Right lobe of liver (tissue), 6 donors: ENCODE measurements around the gene SNX21. TPM values are rescaled to one million over a fixed set of nuclear protein-coding genes. Genes with fewer than 3 reads are reported as not detected.

Experiments used
- ATAC-seq, 4 donors: fragments of 200-7000 bp; cut with Tn5 transposase; one replicate each; pipeline ENCODE4 v1.9.1; 2020; ENCODE audit warnings: mild to moderate bottlenecking in 4 of 4, moderate library complexity in 4 of 4
- DNase-seq, 3 donors: peaks; one replicate each; pipeline ENCODE4 v3.0.0-alpha.2; 2020
- H3K27ac ChIP-seq, 3 donors: fragments of 200-600 bp; one replicate each; pipeline ENCODE4 v1.8.0; 2022
- H3K27me3 ChIP-seq, 2 donors: fragments of 200-600 bp; one replicate each; pipeline ENCODE4 v1.8.0; 2022
- H3K36me3 ChIP-seq, 4 donors: fragments of 200-600 bp; sonication (generic) in 1 of 4; one replicate each; pipeline versions ENCODE4 v1.5.1 to v1.8.0; 2017 to 2022; ENCODE audit warnings: control low read depth in 1 of 4
- H3K4me1 ChIP-seq, 4 donors: fragments of 200-600 bp; sonication (generic) in 1 of 4; one replicate each; pipeline versions ENCODE4 v1.5.1 to v1.8.0; 2017 to 2022; ENCODE audit warnings: control low read depth in 1 of 4
- H3K4me3 ChIP-seq, 3 donors: fragments of 200-600 bp; one replicate each; pipeline ENCODE4 v1.8.0; 2022
- H3K9me3 ChIP-seq, 4 donors: fragments of 200-600 bp; sonication (generic) in 1 of 4; one replicate each; pipeline versions ENCODE4 v1.5.1 to v1.8.0; 2017 to 2022; ENCODE audit warnings: control low read depth in 1 of 4
- CTCF ChIP-seq, 4 donors: fragments of 200-600 bp in 3 of 4; fragments of 450-650 bp in 1 of 4; IDR thresholded peaks; one replicate each; pipeline versions ENCODE4 v1.5.1 to v1.8.0; 2016 to 2022; ENCODE audit warnings: antibody characterized with exemption in 4 of 4, mild to moderate bottlenecking in 2 of 4
- POLR2A ChIP-seq: fragments of 450-650 bp; IDR thresholded peaks from one replicate; pipeline ENCODE4 v1.6.1; 2017; ENCODE audit warnings: antibody characterized with exemption, mild to moderate bottlenecking
- WGBS: methylation state at CpG from one replicate; pipeline ENCODE4 v1.1.6; 2018; ENCODE audit warnings: low coverage, low lambda C conversion rate; ENCODE audit not compliant: insufficient coverage; ENCODE audit errors: missing lambda C conversion rate; 5-methylcytosine and 5-hydroxymethylcytosine counted together
- intact Hi-C, 2 donors: fragments of 100-400 bp; cut with DNase I; formaldehyde crosslinking; loops; one replicate each; pipeline versions ENCODE4 v1.11.2 to v1.14.1; 2022
- total RNA-seq, 6 experiments: library from RNA; depleted of rRNA in 2 of 6; stranded (reverse); fragments of >200 nt in 2 of 6; fragmentation: NEBNext Ultra II Directional in 3 of 6; extraction: Animal tissue kit (Norgen Biotek cat#: 25700) in 3 of 6; gene quantifications; one replicate each; pipeline versions ENCODE4 v1.1.0 to v1.2.4, GENCODE V29; 2016 to 2023
- donor health status: DM: no; HTN: yes; CAD: no.
- donor health status: DM: no; HTN: no; CAD: no.
- donor health status: DM: no; HTN: no; CAD: no.
- donor health status: DM: no; HTN: yes; CAD: no.
- donor health status: DM: no; HTN: yes; CAD: no.

Gene SNX21
- total RNA-seq, 6 experiments from 2014 or later = 3.4 to 21.8 (median 6.8) TPM

DNA sequence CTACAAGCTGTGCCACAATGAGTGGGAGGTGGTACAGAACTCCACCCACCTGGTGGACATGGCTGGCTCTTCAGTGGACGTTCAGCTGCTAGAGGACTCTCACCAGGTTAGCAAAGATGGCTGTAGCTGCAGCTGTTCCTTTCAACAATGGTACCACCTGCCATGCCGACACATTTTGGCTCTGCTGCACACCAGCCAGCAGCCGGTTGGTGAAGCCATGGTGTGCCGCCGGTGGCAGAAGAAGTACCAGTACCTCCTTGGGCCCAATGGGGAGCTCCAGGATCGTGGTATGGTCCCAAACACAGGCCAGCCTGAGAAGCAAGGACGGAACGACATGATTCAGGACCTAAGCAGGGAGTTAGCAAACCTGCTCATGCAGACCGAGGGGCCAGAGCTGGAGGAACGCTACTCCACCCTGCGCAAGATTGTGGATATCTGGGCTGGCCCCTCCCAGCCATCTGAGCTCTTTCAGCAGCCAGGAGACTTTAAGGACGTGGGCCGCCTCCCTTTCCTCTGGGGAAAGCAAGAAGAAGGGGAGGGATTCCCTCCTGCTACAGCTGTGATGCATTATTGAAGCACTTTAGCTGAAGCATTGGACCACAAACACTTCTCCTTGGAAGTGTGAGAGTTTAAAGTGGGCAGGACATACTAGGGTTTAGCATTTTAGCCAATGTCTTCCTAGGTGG is 44.6 kb downstream of the SNX21 start:
- DNase-seq = no peak
- H3K27me3 ChIP-seq = no peaks in the 10 kb centered on the region
- no peak overlapping the region for H3K4me3 ChIP-seq
- WGBS = no CpG with 5 or more reads among the region's 13 CpGs
- no peak for ATAC-seq
- H3K36me3 ChIP-seq = peaks cover 0 to 18% (median 0%) of the 10 kb centered on the region in 4 donors
- no peaks in the 10 kb centered on the region for H3K9me3 ChIP-seq
- no peak for TF ChIP-seq POLR2A
- TF ChIP-seq CTCF (IDR thresholded peaks at IDR 0.05) = no peak
- H3K27ac ChIP-seq = no peak overlapping the region
- H3K4me1 ChIP-seq = peaks cover 0 to 12% (median 4%) of the 10 kb centered on the region in 4 donors
- intact Hi-C loops = no loop called here

DNA sequence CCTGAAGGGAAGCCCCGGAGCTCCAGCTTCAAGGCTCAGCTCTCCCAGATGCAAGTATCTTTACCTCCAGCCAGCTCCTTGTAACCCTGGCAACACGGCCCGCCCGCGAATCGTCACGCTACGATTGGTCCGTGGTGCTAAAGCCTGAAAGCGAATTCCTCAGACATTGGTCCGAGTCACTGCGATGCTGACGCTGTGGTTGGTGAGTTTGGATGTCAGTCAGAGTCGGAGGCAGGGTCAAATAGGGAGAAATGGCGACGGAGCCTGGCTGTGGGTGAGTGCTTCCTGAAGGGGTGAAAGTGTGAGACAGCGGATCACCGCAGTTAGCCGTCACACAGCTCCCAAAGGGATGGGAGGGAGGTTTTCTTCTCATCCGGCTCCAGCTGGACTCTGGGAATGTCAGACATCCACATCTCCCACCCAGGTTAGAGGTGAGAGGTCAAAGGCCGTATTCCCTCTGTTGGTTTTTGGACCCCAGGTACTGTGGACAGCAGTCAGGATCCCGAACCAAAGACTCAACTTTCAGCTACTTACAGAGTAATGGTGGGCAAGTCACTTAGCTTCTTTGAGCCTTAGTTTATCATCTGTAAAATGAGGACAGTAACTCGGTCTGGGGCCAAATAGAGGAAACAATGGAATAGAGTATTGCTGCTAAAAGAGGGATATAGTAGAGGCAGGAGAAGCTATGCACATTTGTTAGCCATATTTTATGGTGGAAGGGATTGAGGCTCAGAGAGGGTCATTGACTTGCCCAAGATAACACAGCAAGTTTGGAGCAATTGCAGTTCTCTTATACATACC is 47.6 kb downstream of the SNX21 start, which contains the start of gene ZSWIM1:
TSS of gene ZSWIM1 (plus strand) at position 240 of the 801 bp plus-strand sequence. CDS start 1,366 bp downstream, outside the sequence.
- 1% methylated on average over 21 of the region's 23 CpGs for WGBS
- H3K27ac ChIP-seq = peak within 1 kb of the TSS; percentile 16 to 68 (median 64)
- H3K9me3 ChIP-seq = no peaks in the 10 kb centered on the region
- no peak for TF ChIP-seq CTCF (IDR thresholded peaks at IDR 0.05)
- TF ChIP-seq POLR2A = peak; percentile 53
- no peaks in the 10 kb centered on the region for H3K27me3 ChIP-seq
- H3K4me3 ChIP-seq = peak within 1 kb of the TSS; percentile 51 to 68 (median 68)
- H3K36me3 ChIP-seq = peaks cover 0 to 23% (median 0%) of the 10 kb centered on the region in 4 donors
- intact Hi-C loops = loop anchor here in 1 of 2 donors (10.0 kb wide), 1 partner anchor 84 kb away; no protein-coding TSS in a partner anchor
- peak; percentile 98 to 99 (median 99) for DNase-seq
- peaks cover 0 to 12% (median 4%) of the 10 kb centered on the region in 4 donors for H3K4me1 ChIP-seq
- ATAC-seq = peak; percentile 98 to 100 (median 99)

- ATAC-seq = no peak
- WGBS = 84% methylated on average over 4 of the region's 4 CpGs
- no peak for DNase-seq
- Histone ChIP-seq H3K36me3 (peaks cover 0 to 24% (median 0%) of the 10 kb centered on the region in 4 donors), H3K4me3 (no peak overlapping the region), H3K27ac (no peak overlapping the region), H3K27me3 (no peaks in the 10 kb centered on the region), H3K4me1 (peaks cover 0 to 12% (median 4%) of the 10 kb centered on the region in 4 donors), H3K9me3 (no peaks in the 10 kb centered on the region)
- intact Hi-C loops = loop anchor here in 1 of 2 donors (10.0 kb wide), 1 partner anchor 82 kb away; no protein-coding TSS in a partner anchor
- TF ChIP-seq POLR2A = no peak
- no peak for TF ChIP-seq CTCF (IDR thresholded peaks at IDR 0.05)
These were observed 49.0 kb downstream of the SNX21 start for GRCh38 chr20:45882469-45883099.

DNA sequence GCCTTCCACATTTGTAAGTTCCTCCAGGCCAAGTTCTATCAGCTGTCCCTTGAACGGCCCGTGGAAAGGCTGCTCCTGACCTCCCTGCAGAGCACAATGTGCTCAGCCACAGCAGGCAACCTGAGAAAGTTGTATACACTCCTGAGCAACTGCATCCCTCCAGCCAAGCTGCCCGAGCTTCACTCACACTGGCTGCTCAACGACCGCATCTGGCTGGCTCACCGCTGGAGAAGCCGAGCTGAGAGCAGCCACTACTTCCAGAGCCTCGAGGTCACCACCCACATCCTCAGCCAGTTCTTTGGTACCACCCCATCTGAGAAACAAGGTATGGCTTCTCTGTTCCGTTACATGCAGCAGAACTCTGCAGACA is 49.5 kb downstream of the SNX21 start:
- Histone ChIP-seq H3K4me3 (no peak overlapping the region), H3K9me3 (no peaks in the 10 kb centered on the region), H3K27ac (no peak overlapping the region), H3K36me3 (peaks cover 0 to 19% (median 0%) of the 10 kb centered on the region in 4 donors), H3K27me3 (no peaks in the 10 kb centered on the region), H3K4me1 (peaks cover 0 to 12% (median 4%) of the 10 kb centered on the region in 4 donors)
- no peak for DNase-seq
- no peak for ATAC-seq
- WGBS = 20% methylated on average over 2 of the region's 9 CpGs
- no peak for TF ChIP-seq CTCF (IDR thresholded peaks at IDR 0.05)
- TF ChIP-seq POLR2A = no peak
- intact Hi-C loops = loop anchor here in 1 of 2 donors (10.0 kb wide), 1 partner anchor 82 kb away; no protein-coding TSS in a partner anchor
